DOHH2 (cell line): ENCODE data around the gene TMEM63B.

Source experiments
- CTCF ChIP-seq: fragments of 200-600 bp; sonication (generic); IDR thresholded peaks from one replicate; pipeline ENCODE4 v1.5.1; 2014; ENCODE audit warnings: antibody characterized with exemption, mild to moderate bottlenecking, low read depth, low read length; ENCODE audit not compliant: poor library complexity, severe bottlenecking
- EZH2phosphoT487 ChIP-seq: fragments of 200-600 bp; sonication (generic); IDR thresholded peaks from 2 replicates; pipeline ENCODE4 v1.6.1; 2017; ENCODE audit warnings: borderline replicate concordance, mild to moderate bottlenecking, antibody characterized with exemption, low read length, moderate library complexity, mixed read lengths

- no peak for TF ChIP-seq CTCF
- TF ChIP-seq EZH2phosphoT487 = no peak
Measured at GRCh38 chr6:44146685-44147084, 19.3 kb downstream of the TMEM63B start.
